Measurements from ENCODE around the gene HNRNPH1. TPM values are rescaled to one million over a fixed set of nuclear protein-coding genes. Genes with fewer than 3 reads are reported as not detected.
A peak's percentile ranks its signal among the peaks of the same experiment; 100 is the strongest.

The HNRNPH1 gene
- total and polyA plus RNA-seq, 2 of the 8 experiments (the other 6 are each of a cell fraction or from before 2014, with no cell fraction given) = 170 to 735 TPM

GRCh38 chr5:179617930-179618329 is 5.5 kb downstream of the HNRNPH1 start:
- DNase-seq (ENCODE audit: low read depth in 1 of 2, low spot score in 2 of 2) (no peak), FAIRE-seq (no peak)
- POLR2A ChIA-PET (ENCODE audit: partially characterized antibody) = interaction anchor here (0.6 to 20.5 kb wide), 9 partner anchors 29 to 466 kb away, joined by 3 to 351 read pairs (median 5); no protein-coding TSS in a partner anchor
- Histone ChIP-seq H3K36me3 (ENCODE audit: control insufficient read depth in 2 of 4, insufficient read depth in 4 of 4, low read length in 3 of 4) (peaks cover 45 to 97% (median 84%) of the 10 kb centered on the region in 4 experiments), H4K5ac (ENCODE audit: insufficient read length, low read depth, low read length) (no peak overlapping the region), H3K4me1 (replicated peaks in 1 of 4; ENCODE audit: control insufficient read depth in 3 of 4, insufficient read depth in 4 of 4, low read length in 3 of 4) (peaks cover 0 to 12% (median 4%) of the 10 kb centered on the region in 4 experiments; a peak in 3 of 7 replicates), H3K4me3 (ENCODE audit: extremely low read depth in 1 of 4, insufficient read depth in 2 of 4, low read depth in 3 of 4, low read length in 4 of 4) (no peak overlapping the region), H2BK5ac (ENCODE audit: low read depth, low read length) (no peak overlapping the region), H2BK15ac (ENCODE audit: low read length) (no peak overlapping the region), H2AFZ (ENCODE audit: low read length) (no peak overlapping the region), H3K79me2 (ENCODE audit: control insufficient read depth in 1 of 2, insufficient read depth in 2 of 2, low read length in 2 of 2) (peaks cover 13 to 53% of the 10 kb centered on the region in 2 experiments), H4K91ac (replicated peaks; ENCODE audit: insufficient read length, low read length) (no peak overlapping the region), H4K20me1 (replicated peaks in 1 of 2; ENCODE audit: control insufficient read depth in 1 of 2, insufficient read depth in 2 of 2, low read length in 2 of 2) (peaks cover 40 to 56% of the 10 kb centered on the region in 2 experiments), H3K4ac (replicated peaks; ENCODE audit: insufficient read length, low read depth, low read length) (no peak overlapping the region), H3K9me3 (ENCODE audit: insufficient read depth in 2 of 2, low read depth in 1 of 2, low read length in 1 of 2) (no peaks in the 10 kb centered on the region), H3K14ac (ENCODE audit: insufficient read length) (no peak overlapping the region), H2AK5ac (ENCODE audit: low read depth, low read length) (no peak overlapping the region), H3K79me1 (ENCODE audit: low read depth, low read length) (no peaks in the 10 kb centered on the region), H2BK20ac (ENCODE audit: low read length) (no peak overlapping the region), H3K27me3 (replicated peaks in 1 of 4; ENCODE audit: control insufficient read depth in 3 of 4, extremely low read depth in 1 of 4, insufficient read depth in 3 of 4, low read length in 3 of 4) (no peaks in the 10 kb centered on the region), H3K9ac (replicated peaks in 1 of 4; ENCODE audit: extremely low read depth in 1 of 4, low read depth in 3 of 4, low read length in 3 of 4) (no peak overlapping the region), H3K4me2 (ENCODE audit: insufficient read depth in 1 of 2, low read depth in 2 of 2, low read length in 2 of 2) (no peak overlapping the region), H2BK12ac (ENCODE audit: low read depth, low read length) (no peak overlapping the region), H2BK120ac (replicated peaks; ENCODE audit: low read depth, low read length) (no peak overlapping the region), H3K27ac (ENCODE audit: low read depth, low read length) (no peak overlapping the region), H3K23ac (ENCODE audit: insufficient read length) (no peak overlapping the region), H3K18ac (ENCODE audit: extremely low read depth, low read length) (no peak overlapping the region), H4K8ac (ENCODE audit: extremely low read depth, insufficient read depth, low read length) (no peak overlapping the region), H3K23me2 (ENCODE audit: low read depth, low read length) (peaks cover 4% of the 10 kb centered on the region; the same call in 1 of the 2 replicates), H3K56ac (replicated peaks; ENCODE audit: insufficient read length, low read depth, low read length) (no peak overlapping the region)
- TF ChIP-seq GTF2F1 (IDR thresholded peaks at IDR 0.05; ENCODE audit: borderline replicate concordance, low read depth, low read length) (no peak), POLR2AphosphoS5 (IDR thresholded peaks at IDR 0.05; ENCODE audit: low read depth, low read length) (peak; percentile 83)
- CTCF ChIA-PET (ENCODE audit: partially characterized antibody) = no interaction called here
- WGBS, 2 experiments (ENCODE audit: extremely low coverage in 1 of 2, insufficient coverage in 1 of 2, insufficient read length in 1 of 2, insufficient replicate concordance in 2 of 2, low coverage in 1 of 2, low lambda C conversion rate in 2 of 2, missing lambda C conversion rate in 1 of 2) = 83% methylated on average over 7 of the region's 7 CpGs; no CpG with 5 or more reads in 1 of the 2 experiments

All from H1 (cell line).